ENCODE measurements around the gene OPCML.

Gene OPCML

GRCh38 chr11:132716037-132716436, 816.3 kb downstream of the OPCML start:
- in situ Hi-C loops (cut with MboI; ENCODE audit: low sequenced_read_pairs) = no loop called here

- in situ Hi-C loops (cut with MboI; ENCODE audit: low sequenced_read_pairs) = no loop called here
Measured at GRCh38 chr11:132714859-132715440, 817.4 kb downstream of the OPCML start.

- in situ Hi-C loops (cut with MboI; ENCODE audit: low sequenced_read_pairs) = no loop called here
Measured at GRCh38 chr11:132712466-132712865, 819.8 kb downstream of the OPCML start.

GRCh38 chr11:132704781-132705375, 827.4 kb downstream of the OPCML start:
- in situ Hi-C loops (cut with MboI; ENCODE audit: low sequenced_read_pairs) = no loop called here

- in situ Hi-C loops (cut with MboI; ENCODE audit: low sequenced_read_pairs) = no loop called here
Measured at GRCh38 chr11:132692891-132693290, 839.4 kb downstream of the OPCML start.

GRCh38 chr11:132691848-132692550, 840.3 kb downstream of the OPCML start:
- in situ Hi-C loops (cut with MboI; ENCODE audit: low sequenced_read_pairs) = no loop called here

- in situ Hi-C loops (cut with MboI; ENCODE audit: low sequenced_read_pairs) = no loop called here
Measured at GRCh38 chr11:132686886-132687285, 845.4 kb downstream of the OPCML start.

- in situ Hi-C loops (cut with MboI; ENCODE audit: low sequenced_read_pairs) = no loop called here
Measured at GRCh38 chr11:132685174-132685611, 847.1 kb downstream of the OPCML start.

- in situ Hi-C loops (cut with MboI; ENCODE audit: low sequenced_read_pairs) = no loop called here
Measured at GRCh38 chr11:132683602-132684001, 848.7 kb downstream of the OPCML start.

GRCh38 chr11:132681971-132682370, 850.3 kb downstream of the OPCML start:
- in situ Hi-C loops (cut with MboI; ENCODE audit: low sequenced_read_pairs) = no loop called here

GRCh38 chr11:132680584-132680983, 851.7 kb downstream of the OPCML start:
- in situ Hi-C loops (cut with MboI; ENCODE audit: low sequenced_read_pairs) = no loop called here

GRCh38 chr11:132674151-132674550, 858.1 kb downstream of the OPCML start:
- in situ Hi-C loops (cut with MboI; ENCODE audit: low sequenced_read_pairs) = no loop called here

GRCh38 chr11:132671851-132672370, 860.4 kb downstream of the OPCML start:
- in situ Hi-C loops (cut with MboI; ENCODE audit: low sequenced_read_pairs) = no loop called here

GRCh38 chr11:132670921-132671675, 861.2 kb downstream of the OPCML start:
- in situ Hi-C loops (cut with MboI; ENCODE audit: low sequenced_read_pairs) = no loop called here

GRCh38 chr11:132669949-132670348, 862.4 kb downstream of the OPCML start:
- in situ Hi-C loops (cut with MboI; ENCODE audit: low sequenced_read_pairs) = no loop called here

GRCh38 chr11:132665205-132665604, 867.1 kb downstream of the OPCML start:
- in situ Hi-C loops (cut with MboI; ENCODE audit: low sequenced_read_pairs) = no loop called here

GRCh38 chr11:132658696-132659095, 873.6 kb downstream of the OPCML start:
- in situ Hi-C loops (cut with MboI; ENCODE audit: low sequenced_read_pairs) = no loop called here

GRCh38 chr11:132658004-132658403, 874.3 kb downstream of the OPCML start:
- in situ Hi-C loops (cut with MboI; ENCODE audit: low sequenced_read_pairs) = no loop called here

- in situ Hi-C loops (cut with MboI; ENCODE audit: low sequenced_read_pairs) = no loop called here
Measured at GRCh38 chr11:132655187-132655855, 877.0 kb downstream of the OPCML start.

GRCh38 chr11:132653237-132653636, 879.1 kb downstream of the OPCML start:
- in situ Hi-C loops (cut with MboI; ENCODE audit: low sequenced_read_pairs) = no loop called here
